Gastrocnemius medialis (tissue), 4 donors: ENCODE data around the gene DOP1A. TPM values are rescaled to one million over a fixed set of nuclear protein-coding genes. Genes with fewer than 3 reads are reported as not detected.
A peak's percentile ranks its signal among the peaks of the same experiment; 100 is the strongest.

ENCODE experiments used
- ATAC-seq, 2 donors: fragments of 150-250 bp; one replicate each; pipeline ENCODE4 v1.9.1; 2016
- DNase-seq, 2 donors: peaks; one replicate each; pipeline ENCODE4 v3.0.0-alpha.2; 2019
- H3K27ac ChIP-seq, 4 donors: fragments of 200-600 bp; sonication (generic); 1 replicate in 1 of 4; 2 replicates in 3 of 4; pipeline ENCODE4 v1.5.1; 2016 to 2018; ENCODE audit warnings: mild to moderate bottlenecking in 2 of 4, moderate library complexity in 1 of 4
- H3K27me3 ChIP-seq, 3 donors: fragments of 200-600 bp; sonication (generic) in 2 of 3; 1 replicate in 1 of 3; 2 replicates in 2 of 3; pipeline versions ENCODE4 v1.5.1 to v1.6.0; 2016 to 2019; ENCODE audit warnings: mild to moderate bottlenecking in 1 of 3, moderate library complexity in 1 of 3
- H3K36me3 ChIP-seq, 2 donors: fragments of 200-600 bp; sonication (generic) in 1 of 2; one replicate each; pipeline ENCODE4 v1.5.1; 2017 to 2018
- H3K4me1 ChIP-seq, 2 donors: fragments of 200-600 bp; sonication (generic) in 1 of 2; one replicate each; pipeline ENCODE4 v1.5.1; 2016 to 2017; ENCODE audit warnings: mild to moderate bottlenecking in 2 of 2
- H3K4me3 ChIP-seq, 4 donors: fragments of 200-600 bp; sonication (generic) in 3 of 4; 1 replicate in 1 of 4; 2 replicates in 3 of 4; pipeline ENCODE4 v1.5.1; 2016 to 2019; ENCODE audit warnings: mild to moderate bottlenecking in 2 of 4
- H3K9me3 ChIP-seq, 3 donors: fragments of 200-600 bp; sonication (generic) in 2 of 3; 1 replicate in 1 of 3; 2 replicates in 2 of 3; pipeline ENCODE4 v1.5.1; 2016 to 2019
- CTCF ChIP-seq, 5 experiments: fragments of 450-650 bp in 3 of 5; fragments of 200-600 bp in 2 of 5; sonication (generic) in 2 of 5; IDR thresholded peaks in 4 of 5; conservative IDR thresholded peaks in 1 of 5; 1 replicate in 4 of 5; 2 replicates in 1 of 5; pipeline ENCODE4 v1.5.1; 2016 to 2019; ENCODE audit warnings: antibody characterized with exemption in 5 of 5, mild to moderate bottlenecking in 3 of 5, moderate library complexity in 3 of 5
- POLR2A ChIP-seq, 2 donors: fragments of 450-650 bp; IDR thresholded peaks; one replicate each; pipeline ENCODE4 v1.6.1; 2017; ENCODE audit warnings: antibody characterized with exemption in 2 of 2, mild to moderate bottlenecking in 2 of 2, moderate library complexity in 2 of 2
- in situ Hi-C, 4 donors: fragments of 200-750 bp; cut with MboI; loops; one replicate each; pipeline versions ENCODE4 v1.15.0 to v1.8.0; 2017; ENCODE audit warnings: low sequenced_read_pairs in 4 of 4
- intact Hi-C: fragments of 100-400 bp; cut with DNase I; formaldehyde crosslinking; loops from one replicate; pipeline ENCODE4 v1.15.1; 2023; ENCODE audit warnings: low total_unique reads
- total RNA-seq, 4 donors: library from RNA; depleted of rRNA; stranded (reverse); fragments of >200 nt; gene quantifications; one replicate each; pipeline versions ENCODE4 v1.1.0 to v1.2.3, GENCODE V29; 2016

DOP1A gene
- total RNA-seq, 4 donors from 2014 or later: 12.4 to 30.9 (median 16.2) TPM

DNA sequence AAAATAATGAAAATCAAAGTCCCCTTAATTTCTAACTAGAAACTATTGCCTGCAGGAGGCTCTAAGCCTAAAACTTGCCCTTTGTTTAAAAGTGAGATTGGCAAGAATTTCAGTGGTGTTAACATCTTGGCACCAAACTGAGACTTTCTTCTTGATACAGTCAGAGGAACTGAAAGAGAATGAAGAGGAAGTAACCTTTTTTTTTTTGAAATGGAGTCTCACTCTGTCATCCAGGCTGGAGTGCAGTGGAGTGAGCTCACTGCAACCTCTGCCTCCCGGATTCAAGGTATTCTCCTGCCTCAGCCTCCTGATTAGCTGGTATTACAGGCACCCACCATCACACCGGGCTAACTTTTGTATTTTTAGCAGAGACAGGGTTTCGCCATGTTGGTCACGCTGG is 3.6 kb downstream of the DOP1A start:
- Histone ChIP-seq H3K27me3 (no peaks in the 10 kb centered on the region), H3K36me3 (no peaks in the 10 kb centered on the region), H3K4me3 (no peak overlapping the region), H3K4me1 (peaks cover 24 to 34% of the 10 kb centered on the region in 2 donors), H3K9me3 (no peaks in the 10 kb centered on the region), H3K27ac (peak overlapping the region in 2 of 4 donors; percentile 16 to 18)
- no peak for DNase-seq
- intact Hi-C loops: no loop called here
- TF ChIP-seq CTCF (IDR thresholded peaks at IDR 0.05 in 4 of 5, conservative IDR thresholded peaks at IDR 0.05 in 1 of 5) (no peak), POLR2A (IDR thresholded peaks at IDR 0.05) (no peak)
- in situ Hi-C loops: loop anchor here in 2 of 4 donors (10.0 to 25.0 kb wide), 2 partner anchors 114 to 441 kb away; partner anchors contain the start of gene PRSS35 (in 1 of the 2)
- no peak for ATAC-seq

DNA sequence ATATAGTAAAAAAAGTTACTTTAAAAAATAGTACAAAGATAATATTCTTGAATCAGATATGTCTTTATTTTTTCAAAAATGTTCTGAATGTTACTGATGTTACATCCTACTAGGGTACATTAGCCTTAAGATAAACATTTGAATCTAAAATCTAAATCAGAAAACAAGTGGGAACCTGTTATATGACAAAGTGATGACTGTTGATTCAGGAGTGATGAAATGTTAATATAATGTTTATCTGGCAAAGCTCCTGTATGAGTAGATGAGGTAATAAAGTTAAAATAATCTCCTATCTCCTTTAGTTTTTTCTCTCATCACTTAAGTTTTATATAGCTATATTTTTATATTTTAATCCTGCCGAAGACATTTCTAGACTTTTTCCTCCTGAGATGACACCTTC is 4.2 kb downstream of the DOP1A start:
- Histone ChIP-seq H3K4me3 (no peak overlapping the region), H3K4me1 (peaks cover 24 to 34% of the 10 kb centered on the region in 2 donors), H3K9me3 (no peaks in the 10 kb centered on the region), H3K36me3 (no peaks in the 10 kb centered on the region), H3K27ac (no peak overlapping the region), H3K27me3 (no peaks in the 10 kb centered on the region)
- in situ Hi-C loops (loop anchor here in 2 of 4 donors (10.0 to 25.0 kb wide), 2 partner anchors 113 to 441 kb away; partner anchors contain the start of gene PRSS35 (in 1 of the 2)), intact Hi-C loops (no loop called here)
- TF ChIP-seq CTCF (IDR thresholded peaks at IDR 0.05 in 4 of 5, conservative IDR thresholded peaks at IDR 0.05 in 1 of 5): no peak
- DNase-seq (no peak), ATAC-seq (no peak)

GRCh38 chr6:83072726-83073125 is 5.3 kb downstream of the DOP1A start:
- intact Hi-C loops: no loop called here
- no peak for ATAC-seq
- TF ChIP-seq POLR2A (IDR thresholded peaks at IDR 0.05): no peak
- TF ChIP-seq CTCF (IDR thresholded peaks at IDR 0.05 in 4 of 5, conservative IDR thresholded peaks at IDR 0.05 in 1 of 5): no peak
- DNase-seq: no peak
- in situ Hi-C loops: loop anchor here in 2 of 4 donors (10.0 to 25.0 kb wide), 2 partner anchors 112 to 440 kb away; partner anchors contain the start of gene PRSS35 (in 1 of the 2)
- Histone ChIP-seq H3K27me3 (no peaks in the 10 kb centered on the region), H3K9me3 (no peaks in the 10 kb centered on the region), H3K36me3 (no peaks in the 10 kb centered on the region), H3K27ac (no peak overlapping the region), H3K4me1 (peaks cover 24 to 34% of the 10 kb centered on the region in 2 donors), H3K4me3 (no peak overlapping the region)

DNA sequence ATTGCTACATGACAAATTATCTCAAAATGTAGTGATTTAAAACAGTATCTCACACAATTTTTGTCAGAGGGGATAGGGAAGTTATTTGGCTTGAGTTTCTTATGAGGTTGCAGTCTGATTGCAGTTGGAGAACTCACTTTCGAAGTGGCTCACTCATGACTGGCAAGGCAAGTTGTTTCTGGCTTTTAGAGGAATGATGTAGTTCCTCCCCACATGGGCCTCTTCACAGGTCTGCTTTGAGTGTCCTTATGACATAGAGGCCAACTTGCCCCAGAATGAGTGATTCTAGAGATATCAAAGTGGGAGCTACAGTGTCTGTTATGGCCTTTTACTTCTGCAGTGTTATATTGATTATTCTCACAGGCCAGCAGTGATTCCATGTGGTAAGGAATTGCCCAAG is 6.1 kb downstream of the DOP1A start:
- Histone ChIP-seq H3K36me3 (no peaks in the 10 kb centered on the region), H3K9me3 (no peaks in the 10 kb centered on the region), H3K4me3 (no peak overlapping the region), H3K27ac (no peak overlapping the region), H3K27me3 (no peaks in the 10 kb centered on the region), H3K4me1 (peaks cover 24 to 37% of the 10 kb centered on the region in 2 donors)
- in situ Hi-C loops: loop anchor here in 2 of 4 donors (10.0 to 25.0 kb wide), 2 partner anchors 111 to 439 kb away; partner anchors contain the start of gene PRSS35 (in 1 of the 2)
- intact Hi-C loops: no loop called here
- ATAC-seq: no peak
- TF ChIP-seq CTCF (IDR thresholded peaks at IDR 0.05 in 4 of 5, conservative IDR thresholded peaks at IDR 0.05 in 1 of 5): no peak
- TF ChIP-seq POLR2A (IDR thresholded peaks at IDR 0.05): no peak
- DNase-seq: no peak

GRCh38 chr6:83083476-83083875 is 16.0 kb downstream of the DOP1A start:
- ATAC-seq: no peak
- Histone ChIP-seq H3K27ac (no peak overlapping the region), H3K4me1 (peaks cover 15 to 20% of the 10 kb centered on the region in 2 donors), H3K9me3 (no peaks in the 10 kb centered on the region), H3K4me3 (no peak overlapping the region), H3K27me3 (no peaks in the 10 kb centered on the region), H3K36me3 (no peaks in the 10 kb centered on the region)
- TF ChIP-seq CTCF (IDR thresholded peaks at IDR 0.05 in 4 of 5, conservative IDR thresholded peaks at IDR 0.05 in 1 of 5) (no peak), POLR2A (IDR thresholded peaks at IDR 0.05) (no peak)
- intact Hi-C loops: no loop called here
- in situ Hi-C loops: no loop called here
- no peak for DNase-seq
